H9 (cell line): Measurements from ENCODE around the gene TEKT5. TPM values are rescaled to one million over a fixed set of nuclear protein-coding genes. Genes with fewer than 3 reads are reported as not detected.
"Not testable (repeated sequence)": the region's sequence is repeated elsewhere in the genome, so short reads cannot be mapped to it uniquely, and the experiment has no call there.

Experiments used
- DNase-seq: peaks from one replicate; pipeline ENCODE4 v3.0.0-alpha.2; 2017
- H2AFZ ChIP-seq: one replicate; pipeline ENCODE4 v1.6.1; 2013; ENCODE audit warnings: mild to moderate bottlenecking, low read length, control low read depth, moderate library complexity
- H2AK5ac ChIP-seq: 2 replicates; pipeline ENCODE4 v1.6.1; 2013; ENCODE audit warnings: low read length, control low read depth, mixed read lengths; ENCODE audit not compliant: insufficient read length
- H2BK120ac ChIP-seq: one replicate; pipeline ENCODE4 v1.6.1; 2013; ENCODE audit warnings: low read depth, mild to moderate bottlenecking, low read length, control low read depth, inconsistent platforms; ENCODE audit not compliant: poor library complexity, severe bottlenecking
- H2BK12ac ChIP-seq: 2 replicates; pipeline ENCODE4 v1.6.1; 2013; ENCODE audit warnings: low read length, control low read depth, mixed read lengths, low read depth; ENCODE audit not compliant: insufficient read length
- H2BK15ac ChIP-seq: 2 replicates; pipeline ENCODE4 v1.6.1; 2013; ENCODE audit warnings: low read depth, low read length, control low read depth
- H2BK20ac ChIP-seq: one replicate; pipeline ENCODE4 v1.6.1; 2013; ENCODE audit warnings: low read depth, mild to moderate bottlenecking, low read length, control low read depth, inconsistent platforms; ENCODE audit not compliant: poor library complexity, severe bottlenecking
- H2BK5ac ChIP-seq: 2 replicates; pipeline ENCODE4 v1.6.1; 2013; ENCODE audit warnings: low read length, control low read depth, mixed read lengths; ENCODE audit not compliant: insufficient read length
- H3K14ac ChIP-seq: 2 replicates; pipeline ENCODE4 v1.6.1; 2013; ENCODE audit warnings: low read length, control low read depth; ENCODE audit not compliant: insufficient read depth
- H3K18ac ChIP-seq: 2 replicates; pipeline ENCODE4 v1.6.1; 2013; ENCODE audit warnings: low read depth, mild to moderate bottlenecking, mixed read lengths, low read length, control low read depth; ENCODE audit not compliant: insufficient read length
- H3K23ac ChIP-seq: 2 replicates; pipeline ENCODE4 v1.6.1; 2013; ENCODE audit warnings: low read length, control low read depth, mixed read lengths, low read depth; ENCODE audit not compliant: insufficient read length
- H3K23me2 ChIP-seq: 2 replicates; pipeline ENCODE4 v1.6.1; 2013; ENCODE audit warnings: low read depth, mild to moderate bottlenecking, mixed read lengths, low read length, control low read depth; ENCODE audit not compliant: insufficient read length, poor library complexity, severe bottlenecking
- H3K27ac ChIP-seq: 2 replicates; pipeline ENCODE4 v1.5.1; 2013; ENCODE audit warnings: low read length, control low read depth, mixed read lengths, low read depth; ENCODE audit not compliant: insufficient read length
- H3K27me3 ChIP-seq: 2 replicates; pipeline ENCODE4 v1.6.1; 2013; ENCODE audit warnings: low read length, control low read depth, inconsistent platforms; ENCODE audit not compliant: insufficient read depth
- H3K4ac ChIP-seq: 2 replicates; pipeline ENCODE4 v1.6.1; 2013; ENCODE audit warnings: low read depth, mild to moderate bottlenecking, control low read depth, inconsistent platforms, low read length, moderate library complexity
- H3K4me1 ChIP-seq: 2 replicates; pipeline ENCODE4 v1.6.1; 2013; ENCODE audit warnings: low read length, control low read depth, inconsistent platforms; ENCODE audit not compliant: insufficient read depth
- H3K4me2 ChIP-seq: 2 replicates; pipeline ENCODE4 v1.6.1; 2013; ENCODE audit warnings: low read length, control low read depth, mixed read lengths; ENCODE audit not compliant: insufficient read length, insufficient read depth
- H3K56ac ChIP-seq: 2 replicates; pipeline ENCODE4 v1.6.1; 2013; ENCODE audit warnings: low read depth, mild to moderate bottlenecking, mixed read lengths, low read length, control low read depth; ENCODE audit not compliant: insufficient read length
- H3K79me1 ChIP-seq: 2 replicates; pipeline ENCODE4 v1.6.1; 2013; ENCODE audit warnings: low read depth, mild to moderate bottlenecking, moderate library complexity, low read length, control low read depth, inconsistent platforms; ENCODE audit not compliant: insufficient read depth, poor library complexity, severe bottlenecking
- H3K79me2 ChIP-seq: 2 replicates; pipeline ENCODE4 v1.6.1; 2013; ENCODE audit warnings: low read length, control low read depth, inconsistent platforms; ENCODE audit not compliant: insufficient read depth
- H3K9ac ChIP-seq: 2 replicates; pipeline ENCODE4 v1.6.1; 2013; ENCODE audit warnings: low read length, control low read depth, mixed read lengths; ENCODE audit not compliant: insufficient read length; ENCODE audit errors: extremely low read depth
- H3K9me3 ChIP-seq: one replicate; pipeline ENCODE4 v1.6.1; 2013; ENCODE audit warnings: low read depth, low read length, inconsistent platforms; ENCODE audit not compliant: control insufficient read depth
- H3T11ph ChIP-seq: one replicate; pipeline ENCODE4 v1.6.1; 2013; ENCODE audit warnings: mild to moderate bottlenecking, low read length, control low read depth, inconsistent platforms
- H4K20me1 ChIP-seq: one replicate; pipeline ENCODE4 v1.6.1; 2013; ENCODE audit not compliant: control insufficient read depth, insufficient read length, insufficient read depth
- H4K5ac ChIP-seq: 2 replicates; pipeline ENCODE4 v1.6.1; 2013; ENCODE audit warnings: low read depth, mild to moderate bottlenecking, mixed read lengths, low read length, control low read depth; ENCODE audit not compliant: insufficient read length
- H4K8ac ChIP-seq: replicated peaks from 2 replicates; pipeline ENCODE4 v1.6.1; 2013; ENCODE audit warnings: low read length, control low read depth, mixed read lengths, low read depth; ENCODE audit not compliant: insufficient read length
- H4K91ac ChIP-seq: 2 replicates; pipeline ENCODE4 v1.6.1; 2013; ENCODE audit warnings: low read depth, mild to moderate bottlenecking, moderate library complexity, mixed read lengths, low read length, control low read depth; ENCODE audit not compliant: insufficient read length
- H3K27ac Mint-ChIP-seq, 3 experiments: 2 replicates in 2 of 3; 3 replicates in 1 of 3; pipeline ENCODE4 v1.8.0; 2020 to 2021; ENCODE audit warnings: mixed read lengths in 3 of 3, mild to moderate bottlenecking in 1 of 3, moderate library complexity in 1 of 3
- H3K27me3 Mint-ChIP-seq: 2 replicates; pipeline ENCODE4 v1.8.0; 2021; ENCODE audit warnings: low read depth, mild to moderate bottlenecking, moderate library complexity, mixed read lengths
- H3K36me3 Mint-ChIP-seq, 3 experiments: 2 replicates in 2 of 3; 3 replicates in 1 of 3; pipeline ENCODE4 v1.8.0; 2020 to 2021; ENCODE audit warnings: low read depth in 3 of 3, mixed read lengths in 3 of 3; ENCODE audit not compliant: insufficient read depth in 1 of 3
- H3K4me1 Mint-ChIP-seq, 2 experiments: 2 replicates each; pipeline ENCODE4 v1.8.0; 2020; ENCODE audit warnings: mixed read lengths in 2 of 2
- H3K4me3 Mint-ChIP-seq, 2 experiments: 2 replicates in 1 of 2; 3 replicates in 1 of 2; pipeline ENCODE4 v1.8.0; 2020 to 2021; ENCODE audit warnings: mild to moderate bottlenecking in 2 of 2, mixed read lengths in 2 of 2, moderate library complexity in 1 of 2
- H3K9me3 Mint-ChIP-seq, 2 experiments: 2 replicates in 1 of 2; 3 replicates in 1 of 2; pipeline ENCODE4 v1.8.0; 2020; ENCODE audit warnings: mild to moderate bottlenecking in 2 of 2, mixed read lengths in 2 of 2, moderate library complexity in 1 of 2
- CTCF ChIP-seq: fragments of 200-600 bp; sonication (generic); conservative IDR thresholded peaks from 3 replicates; pipeline ENCODE4 v1.8.0; 2021; ENCODE audit warnings: antibody characterized with exemption, mild to moderate bottlenecking
- WGBS: extraction: QIAGEN DNeasy Blood & Tissue Kit; methylation state at CpG from one replicate; pipeline ENCODE4 v1.1.7; 2013; ENCODE audit warnings: missing lambda C conversion rate, low lambda C conversion rate, mixed read lengths; ENCODE audit not compliant: insufficient read length; ENCODE audit errors: extremely low coverage; 5-methylcytosine and 5-hydroxymethylcytosine counted together
- total RNA-seq: library from RNA; stranded (reverse); gene quantifications from 2 replicates; pipeline ENCODE4 v1.2.1, GENCODE V29; 2021

TEKT5 gene
- total RNA-seq, 1 experiment from 2014 or later: 0.31 TPM

DNA sequence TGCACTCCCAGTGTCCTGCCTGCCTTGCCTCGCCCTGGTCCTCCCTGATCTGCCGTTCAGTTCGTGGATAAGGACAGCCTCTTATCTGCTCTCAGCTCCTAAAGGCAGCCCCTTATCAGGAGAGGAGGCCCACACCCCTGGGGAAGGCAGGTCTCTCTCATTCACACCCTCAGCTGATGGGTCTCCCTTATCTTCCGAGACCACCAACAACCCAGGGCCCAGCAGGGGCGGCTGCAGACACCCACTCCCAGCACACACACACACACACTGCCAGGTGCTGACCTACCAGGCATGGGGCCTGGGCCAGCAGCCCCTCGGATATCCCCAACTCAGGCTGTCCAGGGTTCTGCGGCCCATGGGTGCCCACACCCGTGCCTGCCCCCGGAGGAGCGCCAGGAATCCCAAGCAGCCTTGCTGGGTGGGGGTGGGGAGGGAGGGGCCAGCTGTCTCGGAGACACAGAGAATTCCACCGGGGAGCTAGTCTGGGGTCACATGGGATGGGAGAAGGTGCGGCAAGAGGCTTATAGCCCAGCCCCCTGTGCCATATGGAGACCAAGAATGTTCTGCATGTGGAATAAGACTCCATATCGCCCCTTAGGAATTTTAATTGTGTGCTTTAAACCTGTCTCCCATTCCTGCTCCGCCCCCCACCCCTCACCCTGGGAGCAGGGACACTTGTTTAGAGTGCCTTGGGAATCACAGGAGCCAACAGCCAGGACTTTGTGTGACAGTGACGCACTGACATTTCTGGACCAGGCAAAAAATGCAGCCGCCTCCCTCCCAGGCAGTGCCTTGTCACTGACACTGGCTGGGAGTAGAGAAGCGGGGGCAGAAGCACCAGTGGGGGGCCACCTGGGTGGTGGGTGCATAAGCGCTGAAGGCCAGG lies 72.5 kb downstream of the TEKT5 start:
- Histone ChIP-seq H2BK120ac (no peak overlapping the region), H2AFZ (no peak overlapping the region), H2AK5ac (no peak overlapping the region), H4K8ac (no peak overlapping the region), H3K56ac (no peak overlapping the region), H3K27ac (no peak overlapping the region), H4K91ac (no peak overlapping the region), H4K5ac (no peak overlapping the region), H3K79me2 (no peaks in the 10 kb centered on the region), H3K9me3 (no peaks in the 10 kb centered on the region), H2BK20ac (no peak overlapping the region), H3K23me2 (peaks cover 4% of the 10 kb centered on the region), H3K14ac (no peak overlapping the region), H3K4me1 (peaks cover 9% of the 10 kb centered on the region; the same call in 1 of the 2 replicates), H4K20me1 (no peaks in the 10 kb centered on the region), H3K79me1 (no peaks in the 10 kb centered on the region), H3K4me2 (no peak overlapping the region), H3K23ac (no peak overlapping the region), H3K9ac (no peak overlapping the region), H3K18ac (no peak overlapping the region), H3K4ac (no peak overlapping the region), H3T11ph (no peak overlapping the region), H2BK15ac (peak overlapping the region; percentile 9; the same call in 1 of the 2 replicates), H2BK12ac (no peak overlapping the region), H3K27me3 (no peaks in the 10 kb centered on the region), H2BK5ac (no peak overlapping the region)
- Mint-ChIP-seq H3K4me3 (no peak overlapping the region), H3K9me3 (no peaks in the 10 kb centered on the region), H3K27me3 (no peaks in the 10 kb centered on the region; the same call in 1 of the 2 replicates), H3K4me1 (peaks cover 26 to 39% of the 10 kb centered on the region in 2 experiments), H3K27ac (no peak overlapping the region; a peak in 1 of 7 replicates), H3K36me3 (no peaks in the 10 kb centered on the region)
- no peak for TF ChIP-seq CTCF
- DNase-seq: peak; percentile 41
- no CpG with 5 or more reads among the region's 19 CpGs for WGBS

DNA sequence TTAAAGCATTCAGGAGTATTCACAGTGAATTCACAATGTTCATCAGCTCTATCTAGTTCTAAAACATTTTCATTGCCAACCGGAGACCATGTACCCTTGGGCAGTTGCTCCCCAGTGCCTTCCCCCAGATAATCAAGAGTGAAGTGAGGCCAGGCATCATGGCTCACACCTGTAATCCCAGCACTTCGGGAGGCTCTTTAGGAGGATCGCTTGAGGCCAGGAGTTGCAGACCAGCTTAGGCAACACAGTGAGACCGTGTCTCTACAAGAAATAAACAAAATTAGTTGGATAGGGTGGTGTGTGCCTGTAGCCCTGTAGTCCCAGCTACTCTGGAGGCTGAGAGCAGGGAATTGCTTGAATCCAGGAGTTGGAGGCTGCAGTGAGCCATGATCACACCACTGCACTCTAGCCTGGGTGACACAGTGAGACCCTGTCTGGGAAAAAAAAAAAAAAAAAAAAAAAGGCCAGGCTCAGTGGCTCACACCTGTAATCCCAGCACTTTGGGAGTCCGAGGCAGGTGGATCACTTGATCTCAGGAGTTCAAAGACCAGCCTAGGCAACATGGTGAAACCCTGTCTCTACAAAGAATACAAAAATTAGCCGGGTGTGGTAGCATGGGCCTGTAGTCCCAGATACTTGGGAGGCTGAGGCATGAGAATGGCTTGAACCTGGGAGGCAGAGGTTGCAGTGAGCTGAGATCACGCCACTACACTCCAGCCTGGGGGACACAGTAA lies 73.3 kb downstream of the TEKT5 start:
- not testable (repeated sequence) for H4K91ac ChIP-seq, DNase-seq, H3T11ph ChIP-seq, H3K79me2 ChIP-seq, H2AFZ ChIP-seq, H3K27me3 ChIP-seq, H3K56ac ChIP-seq, H3K9me3 Mint-ChIP-seq, H3K27me3 Mint-ChIP-seq, H2BK5ac ChIP-seq, H3K14ac ChIP-seq, H3K9me3 ChIP-seq, H2BK120ac ChIP-seq, H2BK15ac ChIP-seq, H3K36me3 Mint-ChIP-seq, H3K4me2 ChIP-seq, H3K79me1 ChIP-seq, H3K4me3 Mint-ChIP-seq, H3K9ac ChIP-seq, H3K27ac ChIP-seq, H3K23ac ChIP-seq, H4K20me1 ChIP-seq, H2AK5ac ChIP-seq, H4K8ac ChIP-seq, H4K5ac ChIP-seq, H3K4me1 ChIP-seq, H2BK20ac ChIP-seq, H3K23me2 ChIP-seq, H3K18ac ChIP-seq, H3K4ac ChIP-seq, H2BK12ac ChIP-seq
- Mint-ChIP-seq H3K27ac (peak overlapping the region in 1 of 3 experiments; percentile 31; a peak in 1 of 7 replicates), H3K4me1 (peaks cover 33 to 44% of the 10 kb centered on the region in 2 experiments)
- WGBS: no CpG with 5 or more reads among the region's 7 CpGs
